HG02642 (cell line): ENCODE results near the gene SLX1A.
"Not testable (repeated sequence)": the region's sequence is repeated elsewhere in the genome, so short reads cannot be mapped to it uniquely, and the experiment has no call there.

Source experiments
- ATAC-seq: cut with Tn5 transposase; IDR thresholded peaks from one replicate; pipeline ENCODE4 v1.9.1; 2021; ENCODE audit warnings: mild to moderate bottlenecking; ENCODE audit not compliant: unreplicated experiment, poor library complexity

SLX1A gene

DNA sequence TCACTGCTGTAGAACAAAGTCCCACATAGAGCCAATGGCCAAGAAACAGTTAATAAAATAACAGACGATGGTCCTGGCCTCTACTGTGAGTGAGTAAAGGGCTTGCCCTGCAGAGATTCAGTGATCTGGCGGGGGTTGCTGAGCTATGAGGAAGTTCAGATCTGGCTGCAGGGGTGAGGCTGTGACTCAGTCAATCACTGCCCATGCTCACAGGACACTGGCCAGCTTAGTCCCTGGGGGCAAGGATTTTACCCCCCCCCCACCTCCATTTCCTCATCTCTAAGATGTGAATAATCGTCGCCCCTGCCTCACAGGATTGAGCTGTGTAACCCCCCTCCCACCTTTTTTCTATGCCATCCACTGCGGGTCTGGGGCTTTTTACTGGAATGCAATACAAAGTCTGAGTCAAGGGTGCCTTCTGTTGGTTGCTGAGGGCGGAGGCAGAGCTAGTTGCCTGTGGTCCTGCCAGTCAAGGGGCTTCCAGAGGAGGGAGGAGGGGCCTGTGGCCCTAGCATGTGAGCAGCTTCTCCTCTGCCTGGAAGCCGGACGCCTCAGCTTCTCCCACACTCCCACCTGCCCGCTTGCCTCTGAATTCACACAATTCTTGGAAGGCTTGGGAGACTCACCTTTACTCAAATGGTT lies 13.5 kb downstream of the SLX1A start:
- ATAC-seq = not testable (repeated sequence)

DNA sequence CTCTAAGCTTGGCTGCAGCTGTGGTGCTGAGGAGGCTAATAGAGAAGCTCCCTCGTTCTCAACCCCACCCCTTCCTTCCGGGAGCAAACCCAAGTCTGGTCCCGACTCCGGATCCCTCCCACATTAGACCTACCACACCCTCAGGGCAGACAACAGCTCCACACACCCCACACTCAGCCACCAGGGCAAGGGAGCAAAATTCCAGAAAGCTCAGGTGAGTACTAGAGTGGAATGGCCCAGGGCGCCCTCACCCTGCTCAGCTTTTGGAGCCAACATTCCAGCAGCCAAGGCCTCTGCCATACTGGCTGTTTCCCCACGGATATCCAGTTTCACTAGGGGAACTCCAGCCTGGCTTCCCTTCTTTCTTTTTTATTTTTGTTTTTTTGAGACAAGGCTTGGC lies 15.4 kb downstream of the SLX1A start:
- not testable (repeated sequence) for ATAC-seq

DNA sequence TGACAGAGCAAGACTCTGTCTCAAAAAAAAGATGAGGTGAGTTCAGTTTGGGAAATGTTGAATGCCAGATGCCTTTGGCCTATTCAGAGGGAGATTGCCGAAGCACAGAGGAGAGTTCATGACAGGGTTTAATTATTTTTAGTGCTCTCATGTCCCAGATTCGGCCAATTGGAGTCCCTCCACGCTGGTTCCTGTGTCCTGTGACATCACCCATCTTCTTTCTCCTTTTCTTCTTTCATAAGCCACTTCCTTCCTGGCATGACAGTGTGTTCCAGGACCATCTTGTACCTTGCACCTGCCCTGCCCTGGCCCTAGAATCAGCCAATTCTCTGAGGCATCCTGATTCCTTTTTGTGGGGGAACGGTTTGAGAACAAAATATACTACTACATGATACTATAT lies 17.7 kb downstream of the SLX1A start:
- not testable (repeated sequence) for ATAC-seq

DNA sequence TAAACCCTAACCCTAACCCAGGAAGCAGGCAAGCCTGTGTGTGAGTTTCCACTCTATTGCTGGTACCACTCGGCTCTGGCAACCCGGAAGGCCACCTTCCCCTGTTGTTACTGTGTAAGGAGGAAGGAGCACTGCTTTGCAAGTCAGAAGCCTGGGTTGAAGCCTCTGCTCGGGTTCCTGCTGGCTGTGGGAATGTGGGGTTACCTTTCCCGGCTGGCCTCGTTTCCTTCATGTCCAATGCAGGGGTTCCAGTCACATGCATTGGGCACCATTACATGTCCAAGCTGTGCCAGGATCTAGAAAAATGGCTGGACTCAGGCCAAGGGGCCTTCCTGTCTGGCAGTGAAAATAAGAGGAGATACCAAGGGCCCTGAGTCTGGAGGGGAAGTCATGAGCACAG lies 23.4 kb downstream of the SLX1A start:
- not testable (repeated sequence) for ATAC-seq
